ENCODE results near the gene P4HA3. TPM values are rescaled to one million over a fixed set of nuclear protein-coding genes. Genes with fewer than 3 reads are reported as not detected.

P4HA3 gene
- total RNA-seq, 4 donors from 2014 or later = 0.38 to 1.4 (median 0.66) TPM; not detected in 1

DNA sequence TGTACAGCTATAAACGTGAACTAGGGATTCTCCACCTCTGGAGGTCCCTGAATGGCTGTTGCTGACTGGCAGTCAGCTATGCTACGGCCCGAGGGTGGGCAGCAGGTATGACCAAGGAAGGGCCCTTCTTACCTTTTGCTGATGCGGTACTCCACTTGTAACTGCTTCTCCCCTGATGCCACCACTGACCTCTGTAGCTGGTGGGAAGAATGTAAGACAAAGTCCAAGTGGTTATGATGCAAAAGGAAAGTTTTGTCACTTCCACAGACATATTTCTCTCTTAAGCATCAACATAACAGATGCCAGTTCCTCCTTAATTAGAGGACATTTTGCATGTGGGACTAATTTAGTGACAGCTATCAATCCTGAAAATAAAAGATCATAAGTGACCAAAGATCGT lies 32.2 kb downstream of the P4HA3 start:
- no peak for TF ChIP-seq CTCF (IDR thresholded peaks at IDR 0.05; ENCODE audit: low read depth)

DNA sequence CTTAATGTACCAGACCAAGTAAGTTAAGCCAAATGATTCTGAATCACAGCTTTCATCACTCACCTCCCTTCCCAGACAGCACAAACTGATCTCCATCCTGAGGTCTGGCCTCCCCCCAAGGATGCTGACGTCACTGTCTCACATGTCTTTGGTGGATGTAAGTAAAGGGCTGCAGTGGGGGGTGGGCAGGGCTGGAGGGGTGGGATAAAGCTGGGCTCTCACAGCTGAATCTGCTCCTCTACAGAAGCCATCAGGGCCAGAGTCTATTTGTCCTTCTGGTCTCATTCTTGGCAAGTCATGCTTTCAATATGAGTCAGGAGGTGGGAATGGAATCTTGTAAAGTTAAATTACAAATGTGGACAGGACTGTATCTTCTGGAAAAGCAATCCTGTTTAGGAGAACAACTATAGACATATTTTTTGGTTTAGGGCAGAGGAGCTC lies 32.7 kb downstream of the P4HA3 start:
- no peak for TF ChIP-seq CTCF (IDR thresholded peaks at IDR 0.05; ENCODE audit: low read depth)

DNA sequence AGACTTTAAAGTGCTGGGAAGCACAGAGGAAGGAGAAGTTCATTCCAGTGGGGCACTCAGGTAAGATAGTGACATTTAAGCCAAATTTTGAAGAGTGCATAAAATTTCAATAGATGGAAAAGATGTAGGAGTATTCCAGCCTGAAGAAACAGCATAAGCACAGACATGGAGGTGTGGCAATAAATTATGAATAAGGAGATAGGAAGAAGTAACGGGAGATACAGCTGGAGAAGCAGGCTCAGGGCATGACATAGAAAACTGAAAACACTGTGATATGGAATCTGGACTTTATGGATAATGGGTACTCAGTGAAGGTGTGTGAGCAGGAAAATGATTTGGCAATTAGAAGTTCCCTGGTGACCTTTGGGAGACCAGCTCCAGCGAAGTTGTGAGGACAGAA lies 33.3 kb downstream of the P4HA3 start:
- no peak for TF ChIP-seq CTCF (IDR thresholded peaks at IDR 0.05; ENCODE audit: low read depth)

- no peak for TF ChIP-seq CTCF (IDR thresholded peaks at IDR 0.05; ENCODE audit: low read depth)
These were observed 34.9 kb downstream of the P4HA3 start for GRCh38 chr11:74276581-74276980.

DNA sequence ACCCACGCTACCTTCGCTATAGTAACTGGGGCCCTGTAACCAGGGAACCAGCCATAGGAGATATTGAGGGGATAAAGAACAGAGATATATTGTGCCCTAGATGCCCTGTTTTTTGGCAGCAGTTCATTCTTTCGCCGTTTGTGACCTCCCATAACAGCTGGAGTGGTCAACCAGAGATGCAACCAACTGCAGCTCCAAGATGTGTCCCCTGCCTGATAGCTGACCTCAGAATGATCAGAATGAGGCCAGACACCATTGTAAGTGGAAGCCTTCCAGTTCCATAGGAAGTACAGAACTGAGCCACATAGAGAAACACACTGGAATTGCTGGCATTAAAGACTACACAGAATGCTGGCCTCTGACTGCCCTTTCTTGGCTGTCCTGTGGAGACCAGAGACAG lies 39.2 kb downstream of the P4HA3 start:
- no peak for TF ChIP-seq CTCF (IDR thresholded peaks at IDR 0.05; ENCODE audit: low read depth)

DNA sequence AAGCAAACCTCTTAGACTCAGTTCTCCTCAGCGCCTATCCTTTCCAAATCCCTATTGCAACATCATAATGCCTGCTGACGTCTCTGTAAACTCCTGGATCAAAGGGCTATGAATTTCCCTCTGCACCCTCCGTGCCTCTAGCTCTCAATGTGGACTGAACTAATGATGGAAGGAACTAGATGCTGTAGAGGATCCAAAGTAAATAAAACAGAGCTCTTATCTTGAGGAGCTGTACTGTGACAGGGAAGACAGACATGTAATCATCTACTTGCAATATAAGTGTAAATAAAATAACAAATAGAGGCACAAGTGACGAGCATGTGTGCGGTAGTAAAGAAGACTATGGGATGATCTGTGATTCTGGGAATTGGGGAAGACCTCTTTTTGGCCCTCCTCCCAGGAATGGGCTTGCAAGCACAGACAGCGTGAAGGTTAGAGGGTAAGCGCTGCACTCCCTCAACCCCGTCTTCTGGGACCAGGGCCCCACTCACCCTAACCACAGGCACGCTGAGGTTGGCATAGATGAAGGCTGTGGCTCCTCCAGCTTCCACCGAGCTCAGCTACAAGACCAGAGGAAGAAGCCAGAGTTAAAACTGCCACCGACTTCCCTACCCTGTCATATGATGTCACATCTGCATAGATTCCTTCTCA lies 42.2 kb downstream of the P4HA3 start:
- TF ChIP-seq CTCF (IDR thresholded peaks at IDR 0.05; ENCODE audit: low read depth) = no peak

- no peak for TF ChIP-seq CTCF (IDR thresholded peaks at IDR 0.05; ENCODE audit: low read depth)
These were observed 43.0 kb downstream of the P4HA3 start for GRCh38 chr11:74268456-74268855.

Data from subcutaneous adipose tissue (tissue), 4 donors.